Right cardiac atrium (tissue), 5 donors: ENCODE results near the gene DEPP1. TPM values are rescaled to one million over a fixed set of nuclear protein-coding genes. Genes with fewer than 3 reads are reported as not detected.

Experiments used
- ATAC-seq, 2 donors: fragments of 200-7000 bp; cut with Tn5 transposase; one replicate each; pipeline versions ENCODE4 v1.8.0 to v1.9.1; 2020; ENCODE audit warnings: moderate library complexity in 2 of 2, mild to moderate bottlenecking in 1 of 2
- DNase-seq, 3 donors: peaks; one replicate each; pipeline ENCODE4 v3.0.0-alpha.2; 2020
- H3K27ac ChIP-seq: one replicate; pipeline ENCODE4 v1.5.1; 2013; ENCODE audit warnings: mild to moderate bottlenecking, low read length, control low read depth, moderate library complexity
- H3K27me3 ChIP-seq: one replicate; pipeline ENCODE4 v1.6.1; 2013; ENCODE audit not compliant: control insufficient read depth, insufficient read depth
- H3K4me1 ChIP-seq: one replicate; pipeline ENCODE4 v1.6.1; 2013; ENCODE audit warnings: low read length; ENCODE audit not compliant: control insufficient read depth, insufficient read depth
- H3K4me3 ChIP-seq: one replicate; pipeline ENCODE4 v1.5.1; 2013; ENCODE audit warnings: low read length, control low read depth
- H3K9me3 ChIP-seq: one replicate; pipeline ENCODE4 v1.6.1; 2013; ENCODE audit warnings: low read length; ENCODE audit not compliant: control insufficient read depth
- WGBS: extraction: QIAGEN DNeasy Blood & Tissue Kit; methylation state at CpG from one replicate; pipeline ENCODE4 v1.1.7; 2013; 5-methylcytosine and 5-hydroxymethylcytosine counted together
- intact Hi-C, 4 donors: fragments of 100-400 bp; cut with DNase I; formaldehyde crosslinking; loops; one replicate each; pipeline versions ENCODE4 v1.11.0 to v1.14.0; 2022 to 2023
- polyA plus RNA-seq: library from polyadenylated mRNA; stranded (reverse); fragments of 200-250 nt; gene quantifications from one replicate; pipeline ENCODE4 v1.2.3, GENCODE V29; 2013
- total RNA-seq, 4 donors: library from RNA; stranded (reverse); fragmentation: NEBNext Ultra II Directional; extraction: Animal tissue kit (Norgen Biotek cat#: 25700); gene quantifications; one replicate each; pipeline ENCODE4 v1.2.1, GENCODE V29; 2021
- donor health status: healthy with polysubstance abuse.
- donor health status: DM: no; HTN: yes; CAD: no.
- donor health status: DM: no; HTN: no; CAD: no.
- donor health status: DM: no; HTN: yes; CAD: no; lungs with severe emphysema.
- donor health status: DM: yes; HTN: yes; CAD: no.

The DEPP1 gene
- total and polyA plus RNA-seq, 5 donors = 18.8 to 43.8 (median 28.0) TPM

- DNase-seq = no peak
- Histone ChIP-seq H3K4me3 (no peak overlapping the region), H3K9me3 (no peaks in the 10 kb centered on the region), H3K27me3 (no peaks in the 10 kb centered on the region), H3K27ac (no peak overlapping the region), H3K4me1 (peaks cover 16% of the 10 kb centered on the region)
- intact Hi-C loops = no loop called here
- ATAC-seq = peak in 1 of 2 donors; percentile 5
- WGBS = 59% methylated on average over 5 of the region's 5 CpGs
Measured at GRCh38 chr10:44949127-44949802, 29.3 kb downstream of the DEPP1 start.

- peaks cover 16% of the 10 kb centered on the region for H3K4me1 ChIP-seq
Measured at GRCh38 chr10:44948642-44949041, 30.0 kb downstream of the DEPP1 start.

GRCh38 chr10:44947371-44948152, 31.0 kb downstream of the DEPP1 start:
- no peak for ATAC-seq
- Histone ChIP-seq H3K27ac (no peak overlapping the region), H3K4me1 (peaks cover 10% of the 10 kb centered on the region), H3K9me3 (no peaks in the 10 kb centered on the region), H3K27me3 (no peaks in the 10 kb centered on the region), H3K4me3 (no peak overlapping the region)
- no peak for DNase-seq
- intact Hi-C loops = no loop called here
- 70% methylated on average over 6 of the region's 6 CpGs for WGBS

More at GRCh38 chr10:44948642-44949041, 30.0 kb downstream of the DEPP1 start:
- WGBS = 68% methylated on average over 1 of the region's 1 CpG
- intact Hi-C loops = no loop called here
- H3K27me3 ChIP-seq = no peaks in the 10 kb centered on the region
- ATAC-seq (peak; percentile 48 to 69), DNase-seq (no peak)
- no peaks in the 10 kb centered on the region for H3K9me3 ChIP-seq
- H3K4me3 ChIP-seq = no peak overlapping the region
- no peak overlapping the region for H3K27ac ChIP-seq

- ATAC-seq (no peak), DNase-seq (no peak)
- Histone ChIP-seq H3K27ac (no peak overlapping the region), H3K27me3 (no peaks in the 10 kb centered on the region), H3K9me3 (no peaks in the 10 kb centered on the region), H3K4me3 (no peak overlapping the region), H3K4me1 (peaks cover 9% of the 10 kb centered on the region)
- 48% methylated on average over 2 of the region's 2 CpGs for WGBS
- intact Hi-C loops = no loop called here
Measured at GRCh38 chr10:44946205-44946604, 32.4 kb downstream of the DEPP1 start.

- ATAC-seq (no peak), DNase-seq (no peak)
- intact Hi-C loops = no loop called here
- Histone ChIP-seq H3K4me3 (no peak overlapping the region), H3K27me3 (no peaks in the 10 kb centered on the region), H3K27ac (no peak overlapping the region), H3K9me3 (no peaks in the 10 kb centered on the region), H3K4me1 (peaks cover 5% of the 10 kb centered on the region)
- WGBS = 94% methylated on average over 1 of the region's 1 CpG
Measured at GRCh38 chr10:44944354-44944753, 34.3 kb downstream of the DEPP1 start.

- no peaks in the 10 kb centered on the region for H3K27me3 ChIP-seq
- intact Hi-C loops = no loop called here
- H3K9me3 ChIP-seq = no peaks in the 10 kb centered on the region
- no peak for DNase-seq
- 89% methylated on average over 7 of the region's 7 CpGs for WGBS
- H3K4me3 ChIP-seq = no peak overlapping the region
- no peak overlapping the region for H3K27ac ChIP-seq
- peaks cover 7% of the 10 kb centered on the region for H3K4me1 ChIP-seq
- ATAC-seq = no peak
Measured at GRCh38 chr10:44939691-44940401, 38.8 kb downstream of the DEPP1 start.

- intact Hi-C loops = no loop called here
- DNase-seq (no peak), ATAC-seq (no peak)
- H3K27ac ChIP-seq = no peak overlapping the region
- H3K9me3 ChIP-seq = no peaks in the 10 kb centered on the region
- WGBS = 83% methylated on average over 7 of the region's 7 CpGs
- H3K4me1 ChIP-seq = peaks cover 11% of the 10 kb centered on the region
- no peak overlapping the region for H3K4me3 ChIP-seq
- H3K27me3 ChIP-seq = no peaks in the 10 kb centered on the region
Measured at GRCh38 chr10:44938956-44939355, 39.7 kb downstream of the DEPP1 start.

- 83% methylated on average over 9 of the region's 9 CpGs for WGBS
- intact Hi-C loops = no loop called here
- no peak for DNase-seq
- Histone ChIP-seq H3K4me3 (no peak overlapping the region), H3K27me3 (no peaks in the 10 kb centered on the region), H3K27ac (no peak overlapping the region), H3K4me1 (peaks cover 15% of the 10 kb centered on the region), H3K9me3 (no peaks in the 10 kb centered on the region)
- no peak for ATAC-seq
Measured at GRCh38 chr10:44937196-44938005, 41.2 kb downstream of the DEPP1 start.

- ATAC-seq (no peak), DNase-seq (no peak)
- no peak overlapping the region for H3K4me3 ChIP-seq
- H3K4me1 ChIP-seq = peaks cover 15% of the 10 kb centered on the region
- no peak overlapping the region for H3K27ac ChIP-seq
- no peaks in the 10 kb centered on the region for H3K9me3 ChIP-seq
- 76% methylated on average over 7 of the region's 7 CpGs for WGBS
- H3K27me3 ChIP-seq = no peaks in the 10 kb centered on the region
- intact Hi-C loops = no loop called here
Measured at GRCh38 chr10:44936314-44936975, 42.2 kb downstream of the DEPP1 start.

- no peak overlapping the region for H3K4me3 ChIP-seq
- intact Hi-C loops = no loop called here
- DNase-seq = no peak
- no peak overlapping the region for H3K27ac ChIP-seq
- no peaks in the 10 kb centered on the region for H3K27me3 ChIP-seq
- no peaks in the 10 kb centered on the region for H3K9me3 ChIP-seq
- ATAC-seq = no peak
- peaks cover 15% of the 10 kb centered on the region for H3K4me1 ChIP-seq
- 24% methylated on average over 3 of the region's 3 CpGs for WGBS
Measured at GRCh38 chr10:44935966-44936295, 42.7 kb downstream of the DEPP1 start.
